Chondrocyte (in vitro differentiated cells): ENCODE measurements around the gene COL4A2. TPM values are rescaled to one million over a fixed set of nuclear protein-coding genes. Genes with fewer than 3 reads are reported as not detected.

ENCODE experiments used
- DNase-seq: peaks from one replicate; pipeline ENCODE4 v3.0.0; 2021; ENCODE audit warnings: mixed read lengths, low spot score
- H3K27ac Mint-ChIP-seq: one replicate; pipeline ENCODE4 v1.8.0; 2021; ENCODE audit warnings: mild to moderate bottlenecking, moderate library complexity, mixed read lengths; ENCODE audit not compliant: unreplicated experiment
- H3K27me3 Mint-ChIP-seq: 2 replicates; pipeline ENCODE4 v1.8.0; 2021; ENCODE audit warnings: low read depth, mixed read lengths
- H3K36me3 Mint-ChIP-seq: 2 replicates; pipeline ENCODE4 v1.8.0; 2021; ENCODE audit warnings: low read depth, mixed read lengths
- H3K4me1 Mint-ChIP-seq: 2 replicates; pipeline ENCODE4 v1.8.0; 2021; ENCODE audit warnings: low read depth, mild to moderate bottlenecking, mixed read lengths
- H3K4me3 Mint-ChIP-seq: one replicate; pipeline ENCODE4 v1.8.0; 2021; ENCODE audit warnings: mild to moderate bottlenecking, moderate library complexity, mixed read lengths; ENCODE audit not compliant: unreplicated experiment
- H3K9me3 Mint-ChIP-seq: 2 replicates; pipeline ENCODE4 v1.8.0; 2021; ENCODE audit warnings: low read depth, mixed read lengths
- total RNA-seq: library from RNA; stranded (reverse); gene quantifications from 3 replicates; pipeline ENCODE4 v1.2.1, GENCODE V29; 2021
- TF ChIP-seq, protein P1 (sequence below): fragments of 200-600 bp; sonication (generic); IDR thresholded peaks from 2 replicates; pipeline ENCODE4 v1.5.0; 2021; ENCODE audit warnings: antibody characterized with exemption, mild to moderate bottlenecking, moderate library complexity

Gene COL4A2
- total RNA-seq, 1 donor from 2014 or later, result 2,366 TPM

- TF ChIP-seq, protein P1, sequence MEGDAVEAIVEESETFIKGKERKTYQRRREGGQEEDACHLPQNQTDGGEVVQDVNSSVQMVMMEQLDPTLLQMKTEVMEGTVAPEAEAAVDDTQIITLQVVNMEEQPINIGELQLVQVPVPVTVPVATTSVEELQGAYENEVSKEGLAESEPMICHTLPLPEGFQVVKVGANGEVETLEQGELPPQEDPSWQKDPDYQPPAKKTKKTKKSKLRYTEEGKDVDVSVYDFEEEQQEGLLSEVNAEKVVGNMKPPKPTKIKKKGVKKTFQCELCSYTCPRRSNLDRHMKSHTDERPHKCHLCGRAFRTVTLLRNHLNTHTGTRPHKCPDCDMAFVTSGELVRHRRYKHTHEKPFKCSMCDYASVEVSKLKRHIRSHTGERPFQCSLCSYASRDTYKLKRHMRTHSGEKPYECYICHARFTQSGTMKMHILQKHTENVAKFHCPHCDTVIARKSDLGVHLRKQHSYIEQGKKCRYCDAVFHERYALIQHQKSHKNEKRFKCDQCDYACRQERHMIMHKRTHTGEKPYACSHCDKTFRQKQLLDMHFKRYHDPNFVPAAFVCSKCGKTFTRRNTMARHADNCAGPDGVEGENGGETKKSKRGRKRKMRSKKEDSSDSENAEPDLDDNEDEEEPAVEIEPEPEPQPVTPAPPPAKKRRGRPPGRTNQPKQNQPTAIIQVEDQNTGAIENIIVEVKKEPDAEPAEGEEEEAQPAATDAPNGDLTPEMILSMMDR, result no peak
- Mint-ChIP-seq H3K27ac (peak overlapping the region; percentile 93), H3K27me3 (no peaks in the 10 kb centered on the region), H3K4me1 (peaks cover 100% of the 10 kb centered on the region), H3K36me3 (peaks cover 38% of the 10 kb centered on the region), H3K9me3 (no peaks in the 10 kb centered on the region), H3K4me3 (no peak overlapping the region)
- no peak for DNase-seq
Measured at GRCh38 chr13:110410936-110411687, 104.0 kb downstream of the COL4A2 start.

- Mint-ChIP-seq H3K27ac (peak overlapping the region; percentile 93), H3K4me1 (peaks cover 100% of the 10 kb centered on the region), H3K27me3 (no peaks in the 10 kb centered on the region), H3K36me3 (peaks cover 37% of the 10 kb centered on the region), H3K4me3 (no peak overlapping the region), H3K9me3 (no peaks in the 10 kb centered on the region)
- TF ChIP-seq, protein P1, result no peak
- DNase-seq, result no peak
Measured at GRCh38 chr13:110411688-110412059, 104.6 kb downstream of the COL4A2 start.

DNA sequence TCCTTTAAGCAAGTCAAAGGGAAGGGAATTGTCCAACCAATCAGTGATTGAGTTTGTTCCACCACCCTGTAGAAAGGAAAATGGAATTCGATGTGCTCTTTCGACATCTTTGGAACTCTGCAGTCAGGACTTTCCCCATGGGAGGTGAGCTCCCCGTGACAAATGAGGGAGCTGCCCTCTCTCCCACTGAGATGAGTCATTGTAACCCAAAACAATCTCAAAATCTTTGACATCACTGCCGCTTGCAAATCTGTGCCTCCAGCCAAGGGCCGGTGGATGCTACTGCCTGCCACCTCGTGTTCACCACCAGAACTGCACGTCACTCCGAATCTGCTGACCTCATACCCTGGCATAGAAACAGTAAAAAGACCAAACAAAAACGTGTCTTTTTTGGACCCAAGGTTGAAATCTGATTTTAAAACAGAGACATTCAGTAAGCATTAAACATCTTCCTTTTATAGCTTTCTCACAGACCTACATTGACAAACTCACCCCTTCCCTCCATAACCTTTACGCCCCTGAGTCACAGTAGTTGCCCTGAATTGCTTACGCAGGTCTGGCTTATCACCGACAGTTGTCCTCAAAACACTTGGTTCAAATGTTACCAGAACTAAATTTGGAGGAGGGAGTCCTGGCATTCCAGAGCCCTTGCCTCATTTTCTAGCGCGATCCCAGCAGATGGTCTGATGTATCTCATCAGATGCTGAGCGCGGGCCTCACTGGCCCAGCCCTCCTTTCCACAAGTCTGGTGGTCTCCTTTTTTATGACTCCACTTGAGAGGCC, 105.2 kb downstream of the COL4A2 start:
- Mint-ChIP-seq H3K27ac (peak overlapping the region; percentile 93), H3K27me3 (no peaks in the 10 kb centered on the region), H3K4me1 (peaks cover 100% of the 10 kb centered on the region), H3K4me3 (no peak overlapping the region), H3K9me3 (no peaks in the 10 kb centered on the region), H3K36me3 (peaks cover 35% of the 10 kb centered on the region)
- no peak for DNase-seq
- TF ChIP-seq, protein P1, result peak; percentile 95

DNA sequence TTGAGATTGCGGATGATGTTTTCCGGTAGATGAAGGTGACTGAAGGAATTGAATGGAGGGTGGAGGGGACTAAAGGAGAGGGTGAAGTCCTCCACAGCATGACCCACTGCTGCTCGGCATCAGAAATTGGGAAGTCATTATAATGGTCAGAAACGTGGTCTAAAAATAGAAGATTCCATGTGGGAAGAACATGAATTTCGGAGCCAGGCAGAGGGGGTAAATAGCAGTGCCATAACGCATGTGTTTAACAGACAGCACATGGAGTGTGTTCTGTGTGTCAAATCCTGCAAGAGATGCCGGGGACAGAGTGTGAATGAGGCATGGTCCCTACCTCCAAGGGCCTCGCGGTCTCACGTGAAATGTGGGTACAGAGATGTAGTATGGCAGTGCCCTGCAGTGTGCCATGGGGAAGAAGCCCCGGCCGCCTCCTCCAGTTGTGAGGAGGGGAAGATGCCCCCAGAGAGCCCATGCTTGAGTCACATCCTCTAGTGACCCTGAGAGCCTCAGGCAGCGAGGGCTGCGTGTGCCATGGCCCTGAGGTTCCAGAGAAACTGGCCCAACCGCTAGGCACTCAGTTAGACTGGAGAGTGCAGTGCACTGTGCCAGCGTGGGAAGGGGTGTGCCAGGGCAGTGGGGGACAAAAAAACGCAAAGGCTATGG, 106.1 kb downstream of the COL4A2 start:
- no peak for DNase-seq
- peaks cover 32% of the 10 kb centered on the region for H3K36me3 Mint-ChIP-seq
- TF ChIP-seq, protein P1, result no peak
- H3K4me1 Mint-ChIP-seq, result peaks cover 100% of the 10 kb centered on the region
- H3K27ac Mint-ChIP-seq, result peak overlapping the region; percentile 93
- H3K9me3 Mint-ChIP-seq, result no peaks in the 10 kb centered on the region
- H3K27me3 Mint-ChIP-seq, result no peaks in the 10 kb centered on the region
- no peak overlapping the region for H3K4me3 Mint-ChIP-seq

DNA sequence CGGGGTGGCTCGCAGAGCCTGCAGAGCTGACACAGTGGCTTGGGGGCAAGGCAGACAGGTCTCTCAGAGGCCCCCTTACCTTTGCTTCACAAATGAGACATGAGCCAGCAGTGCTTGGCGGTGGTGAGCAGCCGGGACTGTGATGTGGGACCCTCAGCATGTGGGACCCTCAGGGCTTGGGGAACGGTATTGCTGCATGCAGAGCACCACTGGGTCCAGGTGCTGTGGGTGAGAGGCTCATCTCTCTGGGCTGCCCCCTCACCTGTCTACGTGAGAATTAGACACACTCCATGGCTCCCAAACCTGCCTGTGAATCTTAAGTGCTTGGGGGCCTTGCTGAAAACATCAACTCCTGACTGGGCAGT, 106.6 kb downstream of the COL4A2 start:
- H3K4me1 Mint-ChIP-seq, result peaks cover 100% of the 10 kb centered on the region

More for the DNA sequence above, 106.6 kb downstream of the COL4A2 start:
- no peak for DNase-seq
- Mint-ChIP-seq H3K9me3 (no peaks in the 10 kb centered on the region), H3K27me3 (no peaks in the 10 kb centered on the region), H3K36me3 (peaks cover 28% of the 10 kb centered on the region), H3K27ac (peak overlapping the region; percentile 93), H3K4me3 (no peak overlapping the region)
- TF ChIP-seq, protein P1, result no peak
